Left kidney (tissue), 2 donors: Measurements from ENCODE around the gene RNF17. TPM values are rescaled to one million over a fixed set of nuclear protein-coding genes. Genes with fewer than 3 reads are reported as not detected.

Experiments used
- DNase-seq: peaks from one replicate; pipeline ENCODE4 v3.0.0-alpha.2; 2013
- polyA plus RNA-seq: library from polyadenylated mRNA; unstranded; fragments of 120-200 nt; gene quantifications from one replicate; pipeline ENCODE4 v1.2.1, GENCODE V29; 2013; ENCODE audit not compliant: insufficient read length

RNF17 gene
- polyA plus RNA-seq, 1 donor, result 0.22 TPM

DNA sequence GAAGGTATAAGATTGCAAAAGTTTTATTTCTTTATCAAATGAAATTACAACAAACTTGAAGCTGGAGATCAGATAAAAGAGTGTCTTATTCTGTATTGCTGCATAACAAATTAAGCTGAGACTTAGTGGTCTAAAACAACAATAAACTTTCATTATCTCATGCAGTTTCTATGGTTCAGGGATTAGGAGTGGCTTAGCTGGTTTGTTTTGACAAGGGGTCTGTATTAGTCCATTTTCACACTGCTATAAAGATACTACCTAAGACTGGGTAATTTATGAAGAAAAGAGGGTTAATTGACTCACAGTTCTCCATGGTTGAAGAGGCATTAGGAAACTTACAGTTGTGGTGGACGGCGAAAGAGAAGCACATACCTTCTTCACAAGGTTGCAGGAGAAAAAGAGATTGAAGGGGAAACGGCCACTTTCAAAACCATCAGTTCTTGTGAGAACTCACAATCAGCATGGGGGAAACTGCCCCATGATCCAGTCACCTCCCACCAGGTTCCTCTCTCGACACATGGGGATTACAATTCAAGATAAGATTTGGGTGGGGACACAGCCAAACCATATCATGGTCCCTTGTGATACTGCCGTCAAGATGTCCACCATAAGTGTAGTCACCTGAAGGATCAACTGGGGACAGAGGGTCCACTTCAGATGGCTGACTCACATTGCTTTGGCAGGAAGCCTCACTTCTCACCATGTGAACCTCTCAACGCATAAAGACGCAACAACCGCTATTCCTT is 97.8 kb downstream of the RNF17 start:
- DNase-seq, result no peak

DNA sequence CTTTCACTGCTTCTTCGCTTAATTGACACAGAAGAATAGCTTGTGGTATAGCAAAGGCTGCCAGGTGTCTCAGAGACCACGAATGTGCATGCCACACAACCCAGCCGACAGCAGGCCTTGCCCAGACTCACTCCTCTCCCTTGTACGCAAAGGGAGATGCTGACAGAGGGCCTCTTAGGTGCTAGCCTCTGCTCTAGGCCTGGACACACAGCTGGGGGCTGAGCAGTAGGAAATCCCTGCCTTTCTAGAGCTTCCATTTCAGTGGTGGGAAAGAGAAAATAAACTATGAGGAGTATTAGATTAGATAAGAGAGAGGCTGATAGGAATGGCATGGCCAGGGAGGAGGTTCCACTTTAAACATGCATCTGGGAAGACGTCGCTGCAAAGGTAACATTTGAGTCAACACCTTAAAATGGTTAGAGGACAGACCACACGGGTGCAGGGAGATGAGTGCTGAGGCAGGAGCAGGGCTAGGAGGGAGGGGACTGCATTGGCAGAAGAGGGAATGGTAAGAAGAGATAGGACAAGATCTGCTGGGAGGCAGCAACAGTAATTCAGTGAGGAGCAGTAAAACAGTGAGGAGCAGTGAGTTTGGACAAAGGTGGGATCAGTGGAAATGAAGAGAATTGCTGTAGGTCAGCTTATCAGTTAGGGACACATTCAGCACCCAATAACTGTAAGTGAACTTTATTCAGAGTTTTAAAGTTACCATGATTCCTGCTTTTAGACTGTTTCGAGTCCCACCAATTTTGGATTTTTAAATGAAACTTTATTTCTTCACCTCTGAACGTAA is 100.0 kb downstream of the RNF17 start:
- no peak for DNase-seq

DNA sequence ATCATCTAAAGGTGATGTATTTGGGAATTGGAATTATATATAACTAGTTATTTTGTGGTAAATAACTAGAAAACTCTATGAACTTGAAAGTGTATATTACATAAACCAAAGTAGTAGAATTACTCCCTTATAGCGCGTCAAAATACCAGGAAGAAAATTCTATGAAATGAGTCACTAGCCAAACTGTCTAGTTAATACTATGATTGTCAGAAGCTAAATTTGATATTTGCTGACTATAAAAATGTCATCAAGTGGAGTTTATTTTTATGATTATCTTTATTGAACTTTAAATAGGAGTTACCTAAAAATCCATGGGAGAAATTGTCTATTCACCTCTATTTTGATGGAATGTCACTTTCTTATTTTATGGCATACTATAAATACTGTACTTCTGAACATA is 100.6 kb downstream of the RNF17 start:
- DNase-seq, result no peak

DNA sequence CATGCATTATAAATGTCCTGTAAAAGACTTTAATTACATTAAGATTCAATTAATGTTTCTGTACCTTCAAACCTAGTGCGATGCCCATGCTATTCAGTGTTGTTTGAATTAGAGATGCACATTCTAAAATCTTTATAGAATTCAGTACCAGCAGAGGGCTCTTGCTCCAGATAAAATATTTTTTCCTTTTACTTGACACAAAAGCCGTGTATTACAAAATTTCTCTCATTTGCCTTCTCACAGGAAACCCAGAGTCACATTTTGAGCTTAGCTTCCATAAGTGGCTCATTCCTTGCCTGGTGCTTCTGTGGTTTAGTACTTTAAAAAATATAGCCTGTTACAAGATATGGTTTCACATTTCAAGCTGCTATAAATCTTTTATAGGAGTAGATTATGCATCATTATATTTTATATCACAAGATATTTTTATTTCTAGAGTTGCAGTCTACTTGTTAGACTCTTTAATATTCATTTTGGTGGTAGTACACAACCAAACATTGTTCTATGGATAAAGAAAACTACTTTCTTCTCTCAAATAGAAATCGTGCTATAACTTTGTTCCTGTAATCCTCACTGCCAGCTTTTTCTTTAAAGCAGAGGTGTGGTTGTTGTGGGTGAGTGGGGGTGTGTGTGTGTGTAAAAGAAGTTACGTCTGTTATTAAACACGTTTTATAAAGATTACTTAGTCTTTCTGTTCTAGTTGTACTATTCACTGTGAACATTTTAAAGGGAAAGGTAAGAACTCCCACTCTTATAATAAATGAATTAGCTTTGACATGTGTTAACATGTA is 101.4 kb downstream of the RNF17 start:
- DNase-seq, result no peak

DNA sequence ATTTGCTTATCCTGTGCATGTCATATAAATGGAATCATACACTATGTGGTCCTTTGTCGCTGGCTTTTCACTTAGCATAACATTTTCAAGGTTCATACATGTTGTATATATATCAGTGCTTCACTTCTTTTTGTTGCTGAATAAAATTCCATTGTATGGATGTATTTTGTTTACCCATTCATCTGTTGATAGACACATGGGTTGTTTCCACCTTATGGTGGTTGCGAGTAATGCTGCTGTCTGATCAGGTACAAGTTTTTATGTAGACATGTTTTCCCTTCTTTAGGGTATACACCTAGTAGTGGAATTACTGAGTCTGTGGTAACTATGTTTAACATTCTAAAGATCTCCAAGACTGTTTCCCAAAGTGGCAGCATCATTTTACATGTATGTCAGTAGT is 102.5 kb downstream of the RNF17 start:
- no peak for DNase-seq

DNA sequence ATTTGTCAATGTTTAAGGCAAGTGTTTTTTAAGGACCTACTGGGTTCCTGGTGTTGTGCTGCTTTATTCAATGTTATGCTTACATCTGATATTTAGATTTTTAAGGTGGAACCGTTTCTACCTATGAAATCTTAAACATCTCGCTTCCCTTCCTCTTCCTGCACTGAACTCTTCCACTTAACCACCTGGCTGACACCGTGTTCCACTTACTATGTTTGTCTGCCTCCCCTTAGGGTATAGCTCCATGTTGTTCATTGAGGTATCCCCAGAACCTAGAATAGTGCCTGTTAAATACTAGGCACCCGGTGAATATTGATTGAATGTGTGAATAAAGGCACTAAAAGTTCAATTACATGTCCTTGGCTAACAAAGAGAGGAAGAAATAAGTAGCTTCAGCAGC is 104.9 kb downstream of the RNF17 start:
- DNase-seq, result no peak

DNA sequence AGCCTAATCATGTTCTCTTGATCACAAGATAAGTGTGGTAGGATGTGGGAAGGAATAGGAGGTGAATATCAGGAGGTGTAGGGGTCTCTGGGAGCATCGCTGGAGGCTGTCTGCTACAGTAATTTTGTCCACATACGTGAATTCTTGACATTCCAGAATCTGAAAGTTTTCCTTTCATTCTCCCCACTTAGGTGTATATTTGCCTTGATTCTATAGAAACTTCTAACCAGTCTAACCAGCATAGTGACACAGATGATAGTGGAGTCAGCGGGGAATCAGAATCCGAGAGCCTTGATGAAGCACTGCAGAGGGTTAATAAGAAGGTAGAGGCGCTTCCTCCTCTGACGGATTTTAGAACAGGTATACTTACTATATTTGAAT is 106.4 kb downstream of the RNF17 start:
- DNase-seq, result no peak

DNA sequence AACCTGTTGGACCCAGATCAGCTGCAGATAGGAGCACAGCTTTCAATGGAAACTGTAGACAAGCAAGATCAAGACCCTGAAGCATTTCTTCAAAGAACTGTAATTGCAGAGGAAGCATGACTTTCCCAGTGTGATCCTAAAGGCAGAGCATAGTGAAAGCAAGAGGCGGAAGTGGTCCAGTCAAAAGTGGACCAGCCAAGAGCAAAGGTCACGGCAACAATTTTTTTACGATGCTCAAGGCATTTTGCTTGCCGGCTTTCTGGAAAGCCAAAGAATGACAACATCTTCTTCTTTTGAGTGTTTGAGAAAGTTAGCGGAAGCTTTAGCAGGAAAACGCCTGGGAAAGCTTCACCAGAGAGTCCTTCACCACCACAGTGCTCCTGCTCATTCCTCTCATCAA is 111.6 kb downstream of the RNF17 start:
- no peak for DNase-seq

DNA sequence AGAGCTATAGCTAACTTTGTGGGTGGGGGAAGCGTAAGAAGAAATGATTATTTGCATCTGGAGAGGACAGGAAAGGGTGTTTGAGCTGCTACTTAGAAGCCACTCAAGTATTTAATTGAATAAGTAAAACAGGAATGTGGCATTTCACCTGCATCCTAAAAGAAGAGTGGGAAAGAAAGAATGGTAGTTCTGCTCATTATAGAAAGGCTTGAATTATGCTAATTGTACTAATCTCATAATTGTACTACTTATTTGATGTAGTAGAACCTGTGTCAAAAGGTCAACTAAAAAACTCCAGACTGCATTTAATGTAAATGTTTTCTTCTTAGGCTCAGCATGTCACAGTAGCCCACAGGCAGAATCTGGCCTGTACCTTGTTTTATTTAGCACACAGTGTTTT is 113.6 kb downstream of the RNF17 start:
- DNase-seq, result no peak

DNA sequence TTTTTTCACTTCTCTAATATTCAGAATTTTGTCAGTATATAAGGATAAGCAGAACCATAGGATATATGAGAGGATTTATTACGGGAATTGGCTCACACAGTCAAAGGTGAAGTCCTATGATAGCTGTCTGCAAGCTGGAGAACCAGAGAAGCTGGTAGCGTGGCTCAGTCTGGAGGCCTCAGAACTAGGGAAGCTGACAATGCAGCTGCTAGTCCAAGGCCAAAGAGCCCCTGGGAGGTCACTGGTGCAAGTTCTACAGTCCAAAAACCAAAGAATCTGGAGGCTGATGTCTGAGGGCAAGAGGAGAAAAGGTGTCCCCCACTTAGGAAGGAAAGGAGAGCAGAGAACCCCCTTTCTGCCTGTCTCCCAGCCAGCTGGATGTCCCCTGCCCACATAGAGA is 114.4 kb downstream of the RNF17 start:
- DNase-seq, result no peak

DNA sequence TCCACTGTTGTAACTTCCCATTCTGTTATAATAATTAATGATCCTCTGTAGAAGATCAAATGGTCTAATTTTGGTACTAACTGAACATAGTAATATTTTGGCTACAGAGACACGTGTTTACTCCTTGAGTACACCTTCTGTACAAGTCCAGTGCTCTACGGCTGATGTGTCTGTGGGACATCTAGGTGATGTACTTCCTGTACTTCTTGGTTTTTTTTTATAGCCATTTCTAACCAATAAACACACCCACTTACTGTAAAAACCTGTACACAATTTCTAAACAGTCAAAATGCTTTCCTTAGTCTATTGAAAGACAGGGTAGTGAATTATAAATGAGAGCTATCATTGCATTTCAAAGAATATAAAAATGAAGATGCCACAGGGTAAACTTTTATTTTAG is 118.7 kb downstream of the RNF17 start:
- no peak for DNase-seq

DNA sequence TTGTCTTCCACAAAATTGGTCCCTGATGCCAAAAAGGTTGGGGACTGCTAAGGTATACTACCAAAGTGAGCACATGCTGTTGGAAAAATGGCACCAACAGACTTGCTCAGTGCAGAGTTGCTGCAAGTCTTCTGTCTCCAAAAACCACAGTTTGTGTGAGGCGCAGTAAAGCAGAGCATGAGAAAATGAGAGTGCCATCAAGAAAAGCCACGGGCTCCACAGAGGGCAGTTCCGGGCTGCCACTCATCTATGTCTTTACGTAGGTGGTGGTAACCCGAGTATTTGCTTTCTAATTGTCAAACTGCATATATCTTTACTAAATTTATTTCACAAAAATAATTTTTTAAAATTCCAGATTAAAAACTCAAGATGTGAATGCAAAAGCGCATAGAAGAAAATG is 123.8 kb downstream of the RNF17 start:
- DNase-seq, result no peak

DNA sequence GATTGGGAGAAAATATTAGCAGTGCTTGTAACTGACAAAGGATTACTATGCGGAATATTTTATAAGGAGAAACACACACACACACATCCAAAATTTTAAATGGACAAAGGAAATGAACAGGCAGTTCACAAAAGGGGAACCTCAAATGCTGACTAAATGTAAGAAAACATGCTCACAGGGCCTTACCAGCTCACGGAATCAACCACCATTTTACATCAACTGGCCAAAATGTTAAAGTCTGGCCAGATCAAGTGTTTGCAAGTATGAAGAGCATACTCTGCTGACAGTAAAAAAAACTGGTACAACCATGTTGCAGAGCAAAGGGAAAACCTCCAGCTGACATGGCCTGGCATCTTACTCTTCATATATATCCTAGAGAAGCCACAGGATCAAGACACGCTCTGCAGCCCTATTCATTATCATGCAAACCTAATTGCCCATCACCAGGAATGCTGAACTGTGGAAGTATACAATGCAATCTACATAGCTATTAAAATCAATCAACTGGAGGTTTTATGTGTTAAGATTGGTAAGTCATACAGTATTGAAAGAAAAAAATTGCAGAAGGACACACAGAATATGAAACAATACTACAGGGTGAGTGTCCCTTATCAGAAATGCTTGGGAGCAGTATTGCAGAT is 124.4 kb downstream of the RNF17 start:
- DNase-seq, result no peak

DNA sequence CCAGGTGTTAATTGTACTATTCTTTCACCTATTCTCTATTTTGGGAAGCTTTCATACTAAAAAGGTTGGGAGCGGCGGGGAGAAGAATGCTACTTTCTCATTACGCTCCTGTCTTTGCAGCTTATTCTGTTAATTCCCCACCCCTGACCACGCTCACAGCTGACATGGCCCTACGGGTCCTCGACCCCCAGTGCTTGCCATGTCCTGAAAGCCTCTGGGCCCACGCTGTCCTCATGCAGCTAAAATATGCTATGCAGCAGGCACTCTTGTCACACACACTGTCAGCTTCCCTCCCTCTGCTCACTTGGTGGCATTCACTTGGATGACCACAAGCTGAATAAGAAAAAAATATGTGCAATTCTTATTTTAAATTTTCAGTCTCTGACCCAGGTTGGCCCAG is 126.3 kb downstream of the RNF17 start:
- no peak for DNase-seq

DNA sequence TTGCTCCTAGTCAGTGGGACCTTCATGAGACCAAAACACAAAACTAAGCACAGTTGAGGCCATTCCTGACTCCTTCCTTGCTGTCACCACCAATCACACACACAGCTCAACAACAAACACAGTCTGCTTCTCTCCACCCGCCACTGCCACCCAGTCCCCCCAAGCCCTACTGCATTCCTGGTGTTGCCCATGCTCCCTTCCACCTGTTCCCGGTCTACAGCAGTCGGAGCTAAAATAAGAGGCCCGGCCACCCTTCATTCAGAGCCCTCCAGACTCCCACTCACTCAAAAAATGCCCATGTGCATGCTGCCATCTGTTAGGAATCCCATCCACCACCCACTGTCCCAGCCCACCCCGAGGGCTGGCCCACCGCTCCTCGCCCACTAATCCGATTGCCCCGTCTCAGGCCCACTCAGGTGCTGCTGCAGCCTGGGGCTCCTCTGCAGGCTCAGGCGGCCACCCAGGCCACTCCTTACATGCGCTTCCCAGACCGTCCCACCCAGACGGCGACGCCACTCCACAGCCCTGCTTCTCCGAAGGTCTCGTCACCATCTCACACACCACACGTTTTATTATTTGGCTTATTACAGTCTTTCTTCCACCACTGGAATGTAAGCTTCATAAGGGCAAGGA is 127.6 kb downstream of the RNF17 start:
- DNase-seq, result no peak

DNA sequence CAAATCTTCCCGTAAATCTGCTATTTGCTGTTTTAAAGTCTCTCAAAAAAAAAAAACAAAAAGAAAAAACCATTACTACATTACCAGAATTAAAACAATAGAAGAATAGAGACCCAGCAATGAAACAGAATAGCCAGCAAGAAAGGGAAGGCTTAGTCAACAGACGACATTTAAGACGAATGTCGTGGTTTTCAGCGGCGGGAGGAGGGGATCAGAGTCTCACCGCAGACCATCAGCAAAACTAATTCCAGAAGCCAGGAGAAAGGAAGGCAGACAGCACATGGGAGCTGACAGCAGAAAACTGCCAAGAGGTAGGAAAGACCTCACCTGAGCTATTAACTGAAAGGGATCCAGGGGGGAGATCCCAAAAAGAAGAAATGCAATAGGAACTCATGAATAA is 128.9 kb downstream of the RNF17 start:
- DNase-seq, result no peak

DNA sequence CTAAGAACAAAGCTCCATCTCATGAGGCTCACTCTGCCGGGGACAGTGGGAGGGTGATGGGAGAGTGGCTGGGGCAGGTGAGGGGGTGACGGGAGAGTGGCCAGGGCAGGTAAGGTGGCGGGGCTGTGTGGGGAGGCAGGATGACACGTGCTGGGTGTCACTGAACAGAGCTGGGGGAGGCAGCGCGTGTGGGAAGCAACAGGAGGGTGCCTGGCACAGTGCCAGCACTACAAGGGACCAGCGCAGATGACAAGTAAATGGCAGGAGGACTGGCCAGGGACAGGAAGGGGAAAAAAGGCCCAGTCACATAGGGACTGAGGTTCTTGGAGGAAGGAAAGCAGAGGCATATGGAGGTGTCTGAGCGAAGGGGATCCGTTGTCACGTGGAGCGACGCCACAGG is 129.9 kb downstream of the RNF17 start:
- DNase-seq, result no peak

DNA sequence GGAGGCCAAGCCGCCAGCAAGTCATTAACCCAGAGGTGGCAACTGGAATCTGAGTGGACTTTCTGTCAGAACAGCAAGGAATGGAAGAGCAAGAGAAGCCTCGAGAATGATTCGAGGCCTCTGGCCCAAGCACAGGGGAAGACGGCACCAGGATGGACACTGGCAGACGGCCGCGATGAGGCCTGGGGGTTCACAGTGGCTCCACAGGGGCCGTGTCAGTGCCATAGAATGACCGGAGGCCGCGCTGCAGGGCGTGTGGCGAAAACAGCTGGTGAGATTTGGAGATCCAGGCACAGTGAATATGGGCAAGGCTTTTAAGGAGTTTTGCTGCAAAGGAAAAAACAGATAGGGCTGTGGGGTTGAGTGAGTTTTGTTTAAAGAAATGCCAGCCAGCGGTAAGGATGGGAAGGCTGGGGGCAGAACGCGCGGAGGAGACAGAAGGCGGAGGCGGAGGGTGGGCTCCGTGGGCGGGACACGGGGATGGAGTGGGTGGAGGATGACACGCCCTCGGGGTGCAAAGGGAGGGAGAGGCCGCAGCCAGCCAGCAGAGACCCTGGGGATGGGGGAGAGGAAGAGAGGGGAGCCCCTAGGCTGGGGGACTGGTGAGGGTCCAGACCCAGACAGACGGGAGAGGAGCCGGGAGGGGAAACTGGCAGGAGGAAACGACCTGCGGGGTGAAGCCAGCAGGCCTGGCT is 130.5 kb downstream of the RNF17 start:
- DNase-seq, result no peak

DNA sequence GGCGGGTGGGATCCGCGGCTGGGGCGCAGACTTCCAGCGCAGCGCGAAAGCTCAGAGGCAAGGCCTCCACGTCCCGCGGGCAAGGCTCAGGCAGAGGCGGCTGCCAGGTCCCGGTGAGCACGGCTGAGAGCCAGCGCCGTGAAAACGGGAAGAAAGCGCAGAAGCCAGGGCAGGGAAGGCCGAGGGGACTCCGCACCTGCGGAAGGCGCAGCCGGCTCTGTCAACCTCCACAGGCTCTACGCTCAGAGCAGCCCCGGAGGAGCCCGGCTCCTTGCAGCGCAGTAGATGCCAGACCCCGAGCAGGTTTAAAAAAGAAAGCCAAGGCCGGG is 131.0 kb downstream of the RNF17 start:
- no peak for DNase-seq

DNA sequence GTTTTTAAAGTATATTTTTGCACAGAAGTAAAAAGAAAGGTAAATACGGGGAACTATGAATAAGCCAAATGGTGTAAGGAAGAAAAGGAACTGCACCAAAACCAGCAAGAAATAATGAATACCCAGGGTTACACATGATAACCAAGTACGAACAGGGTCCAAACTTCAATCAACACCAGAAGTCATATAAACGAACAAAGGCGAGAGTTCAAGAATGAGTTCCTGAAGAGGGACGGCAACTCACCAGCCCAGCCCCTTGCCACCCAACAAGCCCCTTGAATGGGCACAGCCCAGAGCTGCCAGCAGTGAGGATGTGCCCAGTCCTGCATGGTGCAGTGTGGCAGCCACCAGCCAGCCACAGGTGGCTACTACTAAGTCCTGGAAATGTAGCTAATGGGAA is 132.1 kb downstream of the RNF17 start:
- no peak for DNase-seq

DNA sequence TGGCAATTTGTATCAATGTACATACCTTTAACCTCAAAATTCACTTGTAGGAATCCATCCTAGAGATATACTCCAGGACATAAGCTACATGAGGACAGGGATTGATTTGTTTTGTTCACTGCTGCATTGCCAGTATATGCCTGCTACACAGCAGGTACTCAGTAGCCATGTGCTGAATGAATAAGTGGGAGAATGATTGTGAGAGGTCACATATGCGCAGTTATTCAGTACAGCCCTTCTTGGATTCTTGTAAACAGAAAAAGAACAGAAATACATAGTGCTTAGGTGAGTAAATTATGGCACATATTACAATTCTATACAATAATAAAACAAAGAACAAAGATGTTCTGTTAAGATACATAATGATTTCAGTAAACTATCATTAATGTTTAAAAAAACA is 133.3 kb downstream of the RNF17 start:
- DNase-seq, result no peak

DNA sequence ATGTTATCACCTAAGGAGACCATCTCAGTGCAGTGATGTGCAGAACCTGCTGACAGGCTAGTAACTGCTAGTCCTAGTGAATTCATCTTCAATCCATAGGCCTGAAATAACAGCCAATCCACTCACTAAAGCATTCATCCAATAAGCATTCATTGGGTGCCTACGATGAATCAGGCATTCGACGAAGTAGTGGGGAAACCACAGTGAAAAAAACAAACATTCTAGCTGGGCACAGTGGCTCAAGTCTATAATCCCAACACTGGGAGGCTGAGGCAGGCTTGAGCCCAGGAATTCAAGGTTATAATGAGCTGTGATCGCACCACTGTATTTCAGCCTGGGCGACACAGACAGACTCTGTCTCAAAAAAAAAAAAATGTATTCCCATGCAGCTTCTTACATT is 135.6 kb downstream of the RNF17 start:
- DNase-seq, result no peak
